ENCODE results near the gene CCNJ. TPM values are rescaled to one million over a fixed set of nuclear protein-coding genes. Genes with fewer than 3 reads are reported as not detected.
A peak's percentile ranks its signal among the peaks of the same experiment; 100 is the strongest.

CCNJ gene
- total RNA-seq, 2 donors from 2014 or later = 4.7 to 7.2 TPM

DNA sequence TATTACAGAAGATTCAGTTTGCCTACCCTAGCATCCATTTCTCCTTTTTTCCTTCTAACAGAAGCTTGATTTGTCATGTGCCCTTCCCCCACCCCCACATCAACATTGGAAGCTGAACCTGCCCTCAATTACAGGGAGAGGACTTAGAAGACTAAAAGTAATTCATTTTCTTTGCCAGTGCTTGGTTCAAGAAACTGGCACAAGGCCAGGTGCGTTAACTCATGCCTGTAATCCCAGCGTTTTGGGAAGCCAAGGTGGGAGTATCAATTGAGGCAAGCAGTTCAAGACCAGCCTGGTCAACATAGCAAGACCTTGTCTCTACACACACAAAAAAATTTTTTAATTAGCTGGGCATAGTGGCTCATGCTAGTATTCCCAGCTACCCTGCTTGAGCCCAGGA lies 32.6 kb downstream of the CCNJ start:
- Mint-ChIP-seq H3K4me3 (no peak overlapping the region), H3K4me1 (peaks cover 10% of the 10 kb centered on the region), H3K27me3 (no peaks in the 10 kb centered on the region), H3K36me3 (ENCODE audit: low read depth) (peaks cover 11% of the 10 kb centered on the region), H3K27ac (no peak overlapping the region)
- H3K9me3 ChIP-seq (ENCODE audit: control insufficient read depth, low read length, poor library complexity, severe bottlenecking) = no peaks in the 10 kb centered on the region
- DNase-seq (no peak), ATAC-seq (no peak)

DNA sequence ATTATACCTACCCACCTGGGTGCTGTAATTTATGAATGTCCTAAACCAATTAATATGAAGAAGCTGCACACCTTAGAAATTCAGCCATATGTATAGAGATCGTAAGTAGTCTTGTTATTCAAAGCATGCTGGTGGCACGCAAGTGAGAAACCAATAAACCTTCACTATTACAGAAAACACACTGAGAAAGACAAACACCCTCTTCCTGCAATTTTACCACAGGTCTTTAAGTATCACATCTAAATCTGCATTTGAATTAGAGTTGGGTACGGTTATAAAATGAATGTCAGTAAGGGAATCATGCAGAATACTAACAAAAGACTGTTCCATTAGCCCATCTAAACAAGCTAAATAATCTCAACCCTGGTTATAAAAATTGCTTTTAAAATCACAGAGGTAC lies 33.8 kb downstream of the CCNJ start:
- DNase-seq (no peak), ATAC-seq (no peak)
- no peak overlapping the region for H3K4me3 Mint-ChIP-seq
- no peaks in the 10 kb centered on the region for H3K27me3 Mint-ChIP-seq
- H3K4me1 Mint-ChIP-seq = peaks cover 11% of the 10 kb centered on the region
- no peaks in the 10 kb centered on the region for H3K9me3 ChIP-seq (ENCODE audit: control insufficient read depth, low read length, poor library complexity, severe bottlenecking)
- H3K36me3 Mint-ChIP-seq (ENCODE audit: low read depth) = peaks cover 12% of the 10 kb centered on the region
- no peak overlapping the region for H3K27ac Mint-ChIP-seq

DNA sequence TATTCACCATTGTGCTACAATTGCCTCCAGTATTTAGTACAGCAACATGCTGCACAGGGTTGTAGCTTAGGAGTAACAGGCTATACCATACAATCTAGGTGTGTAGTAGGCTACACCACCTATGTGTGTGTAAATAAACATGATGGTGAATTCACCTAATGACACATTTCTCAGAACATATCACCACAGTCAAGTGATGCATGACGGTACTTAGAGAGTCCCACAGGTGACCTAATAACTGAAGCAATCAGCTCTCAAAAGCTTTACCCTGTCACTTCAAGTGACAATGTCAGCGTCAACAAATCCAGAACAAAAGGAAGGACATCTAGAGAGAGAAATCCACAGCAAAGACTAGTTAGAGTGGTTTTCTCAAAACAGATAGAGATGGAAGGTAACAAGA lies 38.8 kb downstream of the CCNJ start:
- Mint-ChIP-seq H3K36me3 (ENCODE audit: low read depth) (peaks cover 16% of the 10 kb centered on the region), H3K27me3 (no peaks in the 10 kb centered on the region), H3K27ac (no peak overlapping the region)

DNA sequence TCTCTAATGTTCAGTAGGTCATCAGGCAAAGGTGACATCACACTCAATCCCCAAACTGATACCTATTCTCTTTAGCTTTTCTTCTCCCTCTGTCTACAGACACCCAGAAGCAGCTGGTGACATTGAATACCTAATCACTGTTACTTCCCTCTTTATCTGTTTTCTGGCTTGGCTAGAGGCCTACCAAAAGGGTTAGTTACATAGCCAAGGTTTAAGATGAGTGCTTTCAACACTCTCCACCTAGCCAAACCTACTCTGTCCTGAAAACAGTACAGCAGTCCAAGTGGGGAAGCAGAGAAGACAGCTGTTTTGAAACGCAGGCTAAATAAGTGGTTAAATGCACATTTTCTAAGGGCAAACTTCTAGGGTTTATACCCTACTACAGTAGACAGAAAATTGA lies 39.4 kb downstream of the CCNJ start:
- peaks cover 16% of the 10 kb centered on the region for H3K36me3 Mint-ChIP-seq (ENCODE audit: low read depth)

More for the DNA sequence above, 38.8 kb downstream of the CCNJ start:
- no peaks in the 10 kb centered on the region for H3K9me3 ChIP-seq (ENCODE audit: control insufficient read depth, low read length, poor library complexity, severe bottlenecking)
- DNase-seq (no peak), ATAC-seq (no peak)
- peaks cover 7% of the 10 kb centered on the region for H3K4me1 Mint-ChIP-seq
- no peak overlapping the region for H3K4me3 Mint-ChIP-seq

DNA sequence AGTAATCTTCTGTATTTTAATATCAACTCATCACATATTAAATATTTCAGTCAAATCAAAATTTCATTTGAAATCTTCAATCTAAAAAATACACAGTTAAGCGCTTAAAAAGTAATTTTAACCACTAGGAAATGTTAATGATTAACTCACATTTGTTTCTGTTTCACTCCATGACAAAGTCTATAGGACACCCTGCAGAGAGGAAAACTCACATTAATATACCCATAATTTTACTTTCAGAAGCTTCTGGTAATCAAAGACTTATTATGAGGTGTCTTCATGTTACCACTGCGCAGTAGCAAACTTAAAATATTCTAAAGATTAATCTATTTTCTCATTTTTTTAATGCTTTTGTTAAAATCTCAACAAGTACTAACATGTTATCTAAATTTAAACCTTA lies 45.7 kb downstream of the CCNJ start:
- Mint-ChIP-seq H3K27ac (peak overlapping the region; percentile 96), H3K27me3 (peaks cover 23% of the 10 kb centered on the region), H3K36me3 (ENCODE audit: low read depth) (peaks cover 3% of the 10 kb centered on the region), H3K4me1 (peaks cover 4% of the 10 kb centered on the region), H3K4me3 (peak overlapping the region; percentile 47)
- ATAC-seq (no peak), DNase-seq (no peak)
- H3K9me3 ChIP-seq (ENCODE audit: control insufficient read depth, low read length, poor library complexity, severe bottlenecking) = no peaks in the 10 kb centered on the region

More for the DNA sequence above, 39.4 kb downstream of the CCNJ start:
- DNase-seq (no peak), ATAC-seq (no peak)
- Mint-ChIP-seq H3K4me3 (no peak overlapping the region), H3K27me3 (no peaks in the 10 kb centered on the region), H3K4me1 (peaks cover 5% of the 10 kb centered on the region), H3K27ac (no peak overlapping the region)
- no peaks in the 10 kb centered on the region for H3K9me3 ChIP-seq (ENCODE audit: control insufficient read depth, low read length, poor library complexity, severe bottlenecking)

DNA sequence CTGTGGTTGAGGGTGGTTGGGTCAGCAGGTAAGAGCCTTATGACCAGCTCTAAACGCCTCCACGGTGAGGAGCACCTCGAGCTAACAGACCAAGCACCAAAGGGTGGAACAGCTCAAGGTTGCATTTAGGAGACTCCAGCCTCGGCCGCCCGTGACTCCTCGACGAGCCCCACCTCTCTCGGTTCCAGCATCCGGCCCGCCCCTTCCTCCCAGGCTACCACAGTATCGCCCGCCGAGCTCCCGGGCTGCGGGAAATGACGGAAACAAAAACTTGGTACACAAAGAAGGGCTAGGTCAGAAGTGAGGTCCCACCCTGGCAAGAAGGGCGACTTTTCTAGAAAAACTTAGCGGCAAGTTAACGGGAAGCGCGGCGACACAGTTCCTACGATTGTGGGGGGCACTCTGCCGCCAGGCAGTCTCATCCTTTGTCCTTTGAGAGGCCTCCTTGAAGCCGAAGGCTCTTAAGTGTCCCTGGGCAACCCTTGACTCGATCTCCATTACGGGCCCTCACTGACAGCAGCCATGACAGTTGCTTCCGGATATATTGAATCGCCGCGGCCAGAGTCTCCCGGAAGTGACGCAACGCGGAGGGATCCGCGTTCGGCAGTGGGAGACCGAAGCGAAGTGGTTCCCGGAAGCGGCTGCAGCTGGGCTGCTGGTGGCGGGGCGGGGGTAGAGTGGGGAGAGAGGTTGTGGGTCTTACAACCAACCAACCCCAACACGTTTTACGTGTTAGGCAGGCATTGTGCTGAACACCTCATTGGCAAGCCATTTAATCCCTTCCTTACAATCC lies 46.5 kb downstream of the CCNJ start:
- H3K4me1 Mint-ChIP-seq = peaks cover 4% of the 10 kb centered on the region
- H3K27ac Mint-ChIP-seq = peak overlapping the region; percentile 96
- H3K9me3 ChIP-seq (ENCODE audit: control insufficient read depth, low read length, poor library complexity, severe bottlenecking) = no peaks in the 10 kb centered on the region
- peaks cover 30% of the 10 kb centered on the region for H3K27me3 Mint-ChIP-seq
- DNase-seq (peak; percentile 73 to 89 (median 76)), ATAC-seq (peak; percentile 87)
- peak overlapping the region; percentile 83 for H3K4me3 Mint-ChIP-seq
- H3K36me3 Mint-ChIP-seq (ENCODE audit: low read depth) = peaks cover 3% of the 10 kb centered on the region

DNA sequence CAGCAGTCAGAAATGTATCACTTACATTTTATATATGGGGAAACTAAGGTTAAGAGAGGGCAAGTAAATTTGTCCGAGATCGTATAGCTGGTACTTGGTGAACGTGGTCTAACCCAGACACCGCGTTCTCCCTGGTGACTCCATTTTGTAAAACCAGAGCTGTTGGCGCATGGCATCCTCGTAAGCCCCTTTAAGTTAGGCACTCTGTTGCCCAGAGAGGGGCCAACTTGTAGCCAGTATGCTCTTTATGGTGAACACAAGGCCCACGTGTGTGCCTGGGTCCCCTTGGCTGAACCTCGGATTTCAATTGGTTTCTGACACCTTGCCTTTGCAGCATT lies 47.0 kb downstream of the CCNJ start:
- ATAC-seq (no peak), DNase-seq (no peak)
- Mint-ChIP-seq H3K4me1 (peaks cover 4% of the 10 kb centered on the region), H3K36me3 (ENCODE audit: low read depth) (peaks cover 5% of the 10 kb centered on the region), H3K4me3 (peak overlapping the region; percentile 83), H3K27ac (peak overlapping the region; percentile 96), H3K27me3 (peaks cover 36% of the 10 kb centered on the region)
- no peaks in the 10 kb centered on the region for H3K9me3 ChIP-seq (ENCODE audit: control insufficient read depth, low read length, poor library complexity, severe bottlenecking)

DNA sequence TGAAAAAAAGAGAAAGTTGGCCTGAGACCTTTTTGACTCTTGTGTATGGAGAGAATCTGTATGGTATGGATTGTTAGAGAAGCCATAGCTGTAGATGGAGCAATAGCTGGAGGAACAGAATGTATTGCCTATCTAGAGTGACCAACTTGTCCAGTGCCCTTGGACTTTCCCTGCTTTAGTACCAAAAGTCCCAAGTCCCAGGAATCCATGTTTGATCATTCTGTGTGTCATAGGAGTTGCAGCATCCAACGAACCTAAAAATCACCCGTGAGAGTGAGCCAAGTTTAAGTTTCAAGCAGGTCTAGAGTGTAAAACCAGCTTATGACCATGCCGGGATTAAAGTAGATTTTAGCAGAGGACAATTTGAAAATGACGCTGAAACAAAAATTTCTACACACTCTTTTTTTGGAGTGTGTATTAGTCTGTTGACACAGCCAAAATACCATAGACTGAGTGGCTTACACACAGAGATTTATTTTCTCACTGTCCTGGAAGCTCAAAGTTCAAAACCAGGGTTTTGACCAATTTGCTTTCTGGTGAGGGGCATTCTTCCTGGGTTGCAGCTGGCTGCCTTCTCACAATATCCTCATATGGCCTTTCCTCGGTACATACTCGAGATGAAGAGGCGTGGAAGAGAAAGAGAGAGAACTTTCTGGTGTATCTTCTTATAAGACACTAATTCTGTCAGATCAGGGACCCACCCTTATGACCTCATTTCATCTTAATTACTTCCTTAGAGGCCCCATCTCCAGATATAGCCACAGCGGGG lies 49.8 kb downstream of the CCNJ start:
- no peak overlapping the region for H3K4me3 Mint-ChIP-seq
- DNase-seq = no peak
- peaks cover 59% of the 10 kb centered on the region for H3K27me3 Mint-ChIP-seq
- peaks cover 4% of the 10 kb centered on the region for H3K4me1 Mint-ChIP-seq
- H3K36me3 Mint-ChIP-seq (ENCODE audit: low read depth) = peaks cover 5% of the 10 kb centered on the region
- ATAC-seq = no peak
- H3K9me3 ChIP-seq (ENCODE audit: control insufficient read depth, low read length, poor library complexity, severe bottlenecking) = no peaks in the 10 kb centered on the region
- H3K27ac Mint-ChIP-seq = no peak overlapping the region

DNA sequence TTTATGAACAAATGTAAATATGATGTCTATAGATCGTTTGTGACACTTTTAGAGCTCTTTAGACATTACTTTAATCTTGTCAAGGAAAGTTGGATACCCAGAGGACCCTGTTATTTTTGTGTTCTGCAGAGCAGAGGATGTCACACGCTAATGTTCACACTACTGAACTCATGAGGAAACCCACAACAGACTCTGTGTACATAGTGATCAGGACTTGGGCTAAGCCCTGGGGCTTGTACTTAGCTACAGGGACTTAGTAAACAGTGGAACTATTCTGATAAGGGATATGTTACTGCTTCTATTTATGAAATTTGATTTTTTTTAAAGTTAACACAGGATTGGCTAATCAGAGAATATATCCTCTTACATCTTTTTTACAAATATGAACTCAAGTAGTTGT lies 50.6 kb downstream of the CCNJ start:
- Mint-ChIP-seq H3K27me3 (peaks cover 67% of the 10 kb centered on the region), H3K4me3 (no peak overlapping the region), H3K4me1 (peaks cover 4% of the 10 kb centered on the region), H3K27ac (no peak overlapping the region), H3K36me3 (ENCODE audit: low read depth) (peaks cover 5% of the 10 kb centered on the region)
- ATAC-seq (no peak), DNase-seq (no peak)
- H3K9me3 ChIP-seq (ENCODE audit: control insufficient read depth, low read length, poor library complexity, severe bottlenecking) = no peaks in the 10 kb centered on the region

DNA sequence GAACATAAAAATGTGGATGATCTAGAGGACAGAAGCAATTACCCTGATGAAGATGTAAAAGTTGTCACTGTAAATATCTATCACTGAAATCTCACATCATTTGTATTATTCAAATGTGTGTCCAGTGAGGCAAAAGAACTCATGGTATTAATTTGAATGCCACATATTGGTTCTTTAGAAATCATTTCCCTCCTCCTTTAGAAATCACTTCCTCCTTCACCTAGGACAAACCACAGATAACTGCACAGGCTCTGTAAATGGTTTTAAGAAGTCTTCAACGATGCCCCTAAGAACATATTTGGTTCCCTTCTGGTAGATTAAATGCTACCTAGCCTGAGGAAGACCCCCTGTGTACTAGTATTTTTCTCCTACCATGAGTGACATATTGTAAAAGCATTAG lies 53.6 kb downstream of the CCNJ start:
- Mint-ChIP-seq H3K4me1 (no peaks in the 10 kb centered on the region), H3K36me3 (ENCODE audit: low read depth) (peaks cover 4% of the 10 kb centered on the region), H3K27ac (no peak overlapping the region), H3K27me3 (peaks cover 90% of the 10 kb centered on the region), H3K4me3 (no peak overlapping the region)
- DNase-seq = no peak
- ATAC-seq = no peak
- H3K9me3 ChIP-seq (ENCODE audit: control insufficient read depth, low read length, poor library complexity, severe bottlenecking) = no peaks in the 10 kb centered on the region

DNA sequence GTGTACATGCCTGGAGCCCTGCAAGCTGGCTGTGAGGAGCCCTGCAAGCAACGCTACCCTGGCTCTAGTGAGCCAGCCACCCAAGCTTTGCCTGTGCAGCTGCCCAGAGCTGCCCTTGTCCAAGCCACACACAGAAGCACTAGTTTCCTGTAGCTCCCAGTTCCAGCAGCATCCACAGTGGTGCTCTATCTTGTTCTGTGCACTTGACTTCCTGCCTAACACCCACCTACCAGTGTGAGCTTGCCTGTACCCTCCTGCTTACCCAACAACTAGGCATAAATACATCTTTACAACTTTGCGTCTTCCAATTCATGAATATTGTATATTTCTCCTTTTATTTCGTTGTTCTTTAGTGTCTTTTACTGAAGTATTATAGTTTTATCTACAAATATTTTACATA lies 54.5 kb downstream of the CCNJ start:
- ATAC-seq = no peak
- H3K4me3 Mint-ChIP-seq = no peak overlapping the region
- H3K4me1 Mint-ChIP-seq = no peaks in the 10 kb centered on the region
- no peaks in the 10 kb centered on the region for H3K9me3 ChIP-seq (ENCODE audit: control insufficient read depth, low read length, poor library complexity, severe bottlenecking)
- H3K27me3 Mint-ChIP-seq = peaks cover 87% of the 10 kb centered on the region
- peaks cover 4% of the 10 kb centered on the region for H3K36me3 Mint-ChIP-seq (ENCODE audit: low read depth)
- no peak overlapping the region for H3K27ac Mint-ChIP-seq
- no peak for DNase-seq

DNA sequence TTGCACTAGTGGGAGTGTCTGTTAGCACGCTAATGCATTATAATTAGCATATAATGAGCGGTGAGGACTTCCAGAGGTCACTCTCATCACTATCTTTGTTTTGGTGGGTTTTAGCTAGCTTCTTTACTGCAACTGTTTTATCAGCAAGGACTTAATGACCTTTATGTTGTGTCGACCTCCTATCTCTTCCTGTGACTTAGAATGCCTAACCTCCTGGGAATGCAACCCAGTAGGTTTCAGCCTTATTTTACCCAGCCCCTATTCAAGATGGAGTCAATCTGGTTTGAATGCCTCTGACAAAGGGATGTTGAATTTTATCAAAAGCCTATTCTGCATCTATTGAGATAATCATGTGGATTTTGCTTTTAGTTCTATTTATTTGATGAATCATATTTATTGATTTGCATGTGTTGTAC lies 64.2 kb downstream of the CCNJ start:
- Mint-ChIP-seq H3K36me3 (ENCODE audit: low read depth) (no peaks in the 10 kb centered on the region), H3K27ac (no peak overlapping the region), H3K4me1 (no peaks in the 10 kb centered on the region), H3K4me3 (no peak overlapping the region), H3K27me3 (peaks cover 69% of the 10 kb centered on the region)
- ATAC-seq (no peak), DNase-seq (no peak)
- peaks cover 3% of the 10 kb centered on the region for H3K9me3 ChIP-seq (ENCODE audit: control insufficient read depth, low read length, poor library complexity, severe bottlenecking)

Measured in T-helper 17 cell (primary cell).